Testis (tissue), 3 donors: ENCODE measurements around the gene POU2AF1. TPM values are rescaled to one million over a fixed set of nuclear protein-coding genes. Genes with fewer than 3 reads are reported as not detected.

ENCODE experiments used
- DNase-seq: peaks from one replicate; pipeline ENCODE4 v3.0.0-alpha.2; 2019
- H3K27ac ChIP-seq, 2 donors: fragments of 200-600 bp; sonication (generic); one replicate each; pipeline ENCODE4 v1.5.1; 2019
- H3K27me3 ChIP-seq: fragments of 200-600 bp; sonication (generic); one replicate; pipeline ENCODE4 v1.5.1; 2019
- H3K36me3 ChIP-seq: fragments of 200-600 bp; sonication (generic); one replicate; pipeline ENCODE4 v1.5.1; 2017; ENCODE audit warnings: low read depth; ENCODE audit errors: missing control alignments
- H3K4me1 ChIP-seq: fragments of 200-600 bp; sonication (generic); one replicate; pipeline ENCODE4 v1.5.1; 2019
- H3K4me3 ChIP-seq, 2 donors: fragments of 200-600 bp; sonication (generic); one replicate each; pipeline ENCODE4 v1.5.1; 2017 to 2019
- H3K9me3 ChIP-seq: fragments of 200-600 bp; sonication (generic); one replicate; pipeline ENCODE4 v1.5.1; 2017
- POLR2A ChIP-seq: fragments of 450-650 bp; IDR thresholded peaks from one replicate; pipeline ENCODE4 v1.6.1; 2017; ENCODE audit warnings: antibody characterized with exemption, mild to moderate bottlenecking, moderate library complexity
- WGBS, 2 donors: methylation state at CpG; one replicate each; pipeline ENCODE4 v1.1.5; 2018; 5-methylcytosine and 5-hydroxymethylcytosine counted together
- intact Hi-C: fragments of 100-400 bp; cut with DNase I; formaldehyde crosslinking; loops from one replicate; pipeline ENCODE4 v1.15.1; 2023; ENCODE audit warnings: low total_unique reads
- polyA plus RNA-seq: library from polyadenylated mRNA; stranded (reverse); fragments of 350-450 nt; fragmentation: Illumina TruSeq; extraction: RNeasy Lipid Tissue Mini Kit (QIAGEN cat#74804); gene quantifications from one replicate; pipeline ENCODE4 v1.2.3, GENCODE V29; 2014; ENCODE audit warnings: low read depth, low replicate concordance; ENCODE audit not compliant: insufficient read depth
- total RNA-seq, 2 donors: library from RNA; depleted of rRNA; stranded (reverse); fragments of >200 nt; gene quantifications; one replicate each; pipeline ENCODE4 v1.2.3, GENCODE V29; 2016
- TF ChIP-seq, protein P1 (sequence below), 3 experiments: fragments of 450-650 bp in 2 of 3; fragments of 200-600 bp in 1 of 3; sonication (generic) in 1 of 3; IDR thresholded peaks; one replicate each; pipeline ENCODE4 v1.5.1; 2016 to 2019; ENCODE audit warnings: antibody characterized with exemption in 3 of 3, mild to moderate bottlenecking in 2 of 3, moderate library complexity in 1 of 3

Gene POU2AF1
- total and polyA plus RNA-seq, 3 donors from 2014 or later = 2.7 to 4.6 (median 2.8) TPM

DNA sequence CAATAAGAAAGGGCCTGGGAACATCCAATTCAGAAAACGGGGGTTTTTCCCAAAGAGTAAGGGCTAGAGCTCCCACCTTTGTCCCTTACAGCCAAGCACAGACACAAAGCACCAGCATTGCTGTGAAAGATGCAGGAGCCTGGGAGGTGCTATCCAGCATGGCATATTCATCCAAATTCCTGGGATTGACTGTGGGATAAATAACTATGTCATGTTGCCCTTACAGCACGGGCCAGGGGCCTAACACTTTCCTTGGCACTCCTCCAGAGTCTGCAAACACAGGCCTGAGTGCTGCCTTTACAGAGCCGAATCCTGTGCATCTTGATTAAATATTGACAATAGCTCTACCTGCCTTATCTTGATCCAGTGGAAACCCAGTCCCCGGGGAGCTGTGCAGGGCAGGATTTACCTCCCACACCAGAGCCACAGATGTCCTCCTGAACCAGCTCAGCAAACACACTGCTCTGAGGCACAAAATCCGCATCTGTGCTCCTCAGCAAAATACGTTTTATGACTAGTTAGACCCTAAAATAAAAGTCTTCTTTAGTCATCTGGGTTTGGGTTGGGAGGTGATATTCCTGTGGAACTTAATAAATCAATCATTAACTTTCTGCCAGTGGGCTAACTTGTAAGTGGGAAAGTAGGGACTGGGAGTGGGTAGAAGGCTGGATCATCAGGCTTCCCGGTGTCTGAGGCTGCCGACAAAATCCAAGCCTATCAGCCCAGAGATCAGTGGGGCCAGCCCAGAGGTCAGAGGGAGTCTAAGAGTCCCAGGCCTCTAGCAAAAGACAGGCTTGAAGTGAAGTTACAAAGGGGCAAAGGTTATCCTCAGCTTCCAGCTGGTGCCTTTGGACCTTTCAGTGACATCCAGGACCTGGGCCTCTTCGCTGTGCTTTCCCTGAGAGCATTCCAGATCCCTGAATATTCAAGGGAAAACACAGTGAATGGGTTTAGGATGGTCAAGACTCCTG, 44.3 kb downstream of the POU2AF1 start:
- TF ChIP-seq, protein P1, sequence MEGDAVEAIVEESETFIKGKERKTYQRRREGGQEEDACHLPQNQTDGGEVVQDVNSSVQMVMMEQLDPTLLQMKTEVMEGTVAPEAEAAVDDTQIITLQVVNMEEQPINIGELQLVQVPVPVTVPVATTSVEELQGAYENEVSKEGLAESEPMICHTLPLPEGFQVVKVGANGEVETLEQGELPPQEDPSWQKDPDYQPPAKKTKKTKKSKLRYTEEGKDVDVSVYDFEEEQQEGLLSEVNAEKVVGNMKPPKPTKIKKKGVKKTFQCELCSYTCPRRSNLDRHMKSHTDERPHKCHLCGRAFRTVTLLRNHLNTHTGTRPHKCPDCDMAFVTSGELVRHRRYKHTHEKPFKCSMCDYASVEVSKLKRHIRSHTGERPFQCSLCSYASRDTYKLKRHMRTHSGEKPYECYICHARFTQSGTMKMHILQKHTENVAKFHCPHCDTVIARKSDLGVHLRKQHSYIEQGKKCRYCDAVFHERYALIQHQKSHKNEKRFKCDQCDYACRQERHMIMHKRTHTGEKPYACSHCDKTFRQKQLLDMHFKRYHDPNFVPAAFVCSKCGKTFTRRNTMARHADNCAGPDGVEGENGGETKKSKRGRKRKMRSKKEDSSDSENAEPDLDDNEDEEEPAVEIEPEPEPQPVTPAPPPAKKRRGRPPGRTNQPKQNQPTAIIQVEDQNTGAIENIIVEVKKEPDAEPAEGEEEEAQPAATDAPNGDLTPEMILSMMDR (IDR thresholded peaks at IDR 0.05) = no peak
- no peak for TF ChIP-seq POLR2A
- Histone ChIP-seq H3K27ac (no peak overlapping the region), H3K9me3 (no peaks in the 10 kb centered on the region), H3K4me3 (no peak overlapping the region), H3K36me3 (no peaks in the 10 kb centered on the region), H3K27me3 (no peaks in the 10 kb centered on the region), H3K4me1 (peaks cover 30% of the 10 kb centered on the region)
- whole genome bisulfite sequencing, 2 donors = 69 to 70% methylated on average over 9 of the region's 9 CpGs
- intact Hi-C loops = no loop called here
- no peak for DNase-seq

DNA sequence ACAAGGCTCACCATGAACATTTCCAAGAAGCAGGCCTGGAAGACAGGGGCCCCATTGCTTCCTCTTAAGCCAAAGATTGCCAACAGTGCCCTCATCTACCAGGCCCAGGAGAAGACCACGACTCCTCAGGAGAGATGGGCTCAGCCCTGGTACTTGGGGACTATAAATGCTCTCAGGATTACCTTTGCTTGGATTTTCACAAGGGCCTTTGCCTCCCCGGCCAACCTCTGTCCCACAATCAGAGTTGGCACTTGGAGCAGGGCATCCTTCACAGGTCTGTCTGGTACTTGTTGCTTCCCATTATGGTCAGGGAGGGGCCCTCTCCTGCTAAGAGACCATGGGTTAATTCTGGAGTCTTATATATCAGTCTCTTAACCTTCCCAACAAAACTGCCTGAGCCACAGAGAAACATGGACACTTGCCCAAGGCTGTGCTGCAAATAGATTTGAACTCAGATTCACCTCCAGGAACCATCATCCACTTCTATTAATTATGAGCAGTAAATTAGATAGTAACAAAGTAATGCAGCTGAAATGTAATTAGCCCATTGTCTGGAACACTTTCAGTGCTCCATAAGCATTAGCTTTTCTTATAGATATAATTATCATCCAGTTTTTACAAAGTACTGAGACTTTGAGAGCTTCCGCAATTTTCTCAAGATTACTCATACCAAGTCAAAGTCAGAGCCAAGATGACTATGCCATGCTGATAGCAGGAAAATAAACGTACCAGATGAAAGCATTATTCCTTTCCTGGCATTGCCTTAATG, 47.2 kb downstream of the POU2AF1 start:
- H3K9me3 ChIP-seq = no peaks in the 10 kb centered on the region
- intact Hi-C loops = no loop called here
- DNase-seq = no peak
- 45 to 68% methylated on average over 3 to 4 of the region's 4 CpGs for WGBS, 2 donors
- peak overlapping the region in 1 of 2 donors; percentile 15 for H3K27ac ChIP-seq
- TF ChIP-seq POLR2A = no peak
- TF ChIP-seq, protein P1 (IDR thresholded peaks at IDR 0.05) = no peak
- H3K4me3 ChIP-seq = no peak overlapping the region
- no peaks in the 10 kb centered on the region for H3K36me3 ChIP-seq
- H3K4me1 ChIP-seq = peaks cover 34% of the 10 kb centered on the region
- no peaks in the 10 kb centered on the region for H3K27me3 ChIP-seq

DNA sequence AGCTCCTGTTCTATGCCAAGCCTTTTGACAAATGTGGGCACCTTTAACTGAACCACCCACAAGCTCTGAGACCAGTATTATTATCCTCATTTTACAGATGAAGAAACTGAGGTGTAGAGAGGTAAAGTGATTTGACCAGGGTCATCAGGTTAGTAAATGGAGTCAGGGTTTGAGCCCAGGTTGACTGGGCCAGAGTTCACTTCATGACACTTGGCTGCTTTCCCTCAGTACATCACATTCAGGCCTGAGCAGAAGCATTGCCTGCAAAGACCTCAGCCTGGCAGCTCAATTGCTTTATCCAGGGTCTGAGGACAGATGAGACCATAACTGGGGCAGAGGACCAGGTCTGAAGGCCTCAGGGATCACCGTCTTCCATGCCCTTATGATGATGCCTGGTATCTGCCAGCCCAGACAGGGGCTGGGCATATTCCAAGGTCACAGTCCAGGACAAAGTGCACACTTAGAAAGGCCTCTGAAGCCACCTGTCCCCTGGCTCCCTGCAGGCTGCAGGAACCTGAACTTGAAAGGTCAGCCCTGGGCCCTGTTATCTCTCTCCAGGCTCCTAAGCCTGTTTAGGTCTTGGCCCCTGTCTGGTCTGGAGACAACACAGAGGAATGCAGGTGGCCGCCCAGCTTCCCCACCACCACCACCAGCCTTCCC, 48.7 kb downstream of the POU2AF1 start:
- Histone ChIP-seq H3K4me1 (peaks cover 32% of the 10 kb centered on the region), H3K9me3 (no peaks in the 10 kb centered on the region), H3K4me3 (no peak overlapping the region), H3K36me3 (no peaks in the 10 kb centered on the region), H3K27ac (peak overlapping the region in 1 of 2 donors; percentile 33), H3K27me3 (no peaks in the 10 kb centered on the region)
- no peak for TF ChIP-seq POLR2A
- TF ChIP-seq, protein P1 (IDR thresholded peaks at IDR 0.05) = no peak
- no peak for DNase-seq
- WGBS, 2 donors = 64 to 72% methylated on average over 2 of the region's 2 CpGs
- intact Hi-C loops = no loop called here

DNA sequence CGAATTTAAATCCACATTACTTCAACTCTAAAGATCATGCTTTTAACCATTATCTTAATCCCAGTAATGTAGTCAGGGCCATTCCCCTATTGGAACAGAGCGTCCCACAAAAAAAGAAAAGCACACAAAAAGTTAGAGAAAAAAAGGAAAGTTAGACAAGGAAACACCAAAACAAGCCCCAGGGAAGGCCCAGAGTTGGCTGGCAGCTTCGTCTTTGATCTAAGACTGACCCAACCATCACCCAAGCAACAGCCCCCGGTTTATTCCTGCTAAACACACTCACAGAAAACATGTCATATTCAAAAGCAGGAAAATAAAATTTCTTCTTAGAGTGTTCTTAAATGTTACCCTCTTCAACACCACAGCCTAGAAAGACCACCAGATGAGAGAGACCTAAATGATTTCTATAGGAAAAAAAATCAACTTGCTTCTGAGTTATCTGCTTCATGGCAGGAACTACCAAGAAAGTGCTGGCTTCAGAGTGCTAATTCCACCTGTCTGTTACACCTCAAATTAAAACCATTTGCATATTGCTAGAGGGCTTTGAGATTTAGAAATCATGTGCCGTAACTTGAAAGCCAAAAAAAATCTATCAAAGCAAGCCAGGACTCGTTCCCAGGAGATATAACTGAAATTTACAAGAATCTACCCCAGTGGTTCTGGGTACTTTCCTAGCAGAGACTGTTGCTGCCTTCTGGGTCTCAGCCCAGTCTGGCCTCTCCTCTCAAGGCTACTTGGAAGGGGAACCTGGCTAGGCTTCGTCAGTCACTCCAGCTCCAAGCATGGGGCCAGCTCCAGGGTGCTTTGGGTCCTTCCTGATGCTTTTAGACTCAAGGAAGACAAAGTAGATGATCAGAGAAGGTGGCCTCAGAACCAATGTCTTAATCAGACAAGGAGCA, 49.5 kb downstream of the POU2AF1 start:
- Histone ChIP-seq H3K4me3 (no peak overlapping the region), H3K27me3 (no peaks in the 10 kb centered on the region), H3K9me3 (no peaks in the 10 kb centered on the region), H3K36me3 (no peaks in the 10 kb centered on the region), H3K4me1 (peaks cover 28% of the 10 kb centered on the region), H3K27ac (peak overlapping the region in 1 of 2 donors; percentile 33)
- TF ChIP-seq, protein P1 (IDR thresholded peaks at IDR 0.05) = no peak
- TF ChIP-seq POLR2A = no peak
- intact Hi-C loops = no loop called here
- whole genome bisulfite sequencing, 2 donors = 50 to 52% methylated on average over 7 of the region's 7 CpGs
- DNase-seq = peak; percentile 82
